Stimulated activated CD4-positive, alpha-beta T cell treated with anti-CD3 and anti-CD28 coated beads, Interleukin-2, amount 100 ng/mL, for 4 hours (primary cell): ENCODE measurements around the gene C1RL.

Experiments used
- DNase-seq: peaks from one replicate; pipeline ENCODE4 v3.0.0-alpha.2; 2020; ENCODE audit warnings: low read depth

The C1RL gene

GRCh38 chr12:7136676-7137075 is 27.7 kb upstream of the C1RL start:
- DNase-seq = no peak

GRCh38 chr12:7136071-7136470 is 27.1 kb upstream of the C1RL start:
- no peak for DNase-seq

GRCh38 chr12:7134396-7135166 is 25.6 kb upstream of the C1RL start:
- DNase-seq = no peak

- DNase-seq = no peak
These were observed 22.5 kb upstream of the C1RL start for GRCh38 chr12:7131502-7131866.

GRCh38 chr12:7130701-7131501 is 21.9 kb upstream of the C1RL start:
- peak; percentile 22 for DNase-seq

- peak; percentile 81 for DNase-seq
These were observed 21.1 kb upstream of the C1RL start, which contains the start of gene CLSTN3 for GRCh38 chr12:7129872-7130691. CLSTN3 (plus strand) TSS chr12:7130371; CDS start chr12:7130649, 278 bp downstream.

- no peak for DNase-seq
These were observed 20.4 kb upstream of the C1RL start for GRCh38 chr12:7129287-7129871.

- DNase-seq = no peak
These were observed 19.8 kb upstream of the C1RL start, which contains the start of gene RBP5 for GRCh38 chr12:7128681-7129286. RBP5 (minus strand) TSS chr12:7128889; CDS start chr12:7128775, 114 bp downstream.

- DNase-seq = no peak
These were observed 19.1 kb upstream of the C1RL start for GRCh38 chr12:7127916-7128626.

- no peak for DNase-seq
These were observed 16.7 kb upstream of the C1RL start for GRCh38 chr12:7125632-7126227.

- no peak for DNase-seq
These were observed 14.9 kb upstream of the C1RL start for GRCh38 chr12:7123806-7124522.

- DNase-seq = no peak
These were observed 14.1 kb upstream of the C1RL start for GRCh38 chr12:7122811-7123769.

- no peak for DNase-seq
These were observed 12.3 kb upstream of the C1RL start for GRCh38 chr12:7121324-7121723.

GRCh38 chr12:7120166-7120565 is 11.2 kb upstream of the C1RL start:
- DNase-seq = no peak

GRCh38 chr12:7118881-7119280 is 9.9 kb upstream of the C1RL start:
- DNase-seq = no peak

GRCh38 chr12:7117670-7118069 is 8.7 kb upstream of the C1RL start:
- DNase-seq = no peak

GRCh38 chr12:7116916-7117315 is 7.9 kb upstream of the C1RL start:
- DNase-seq = no peak

GRCh38 chr12:7116196-7116595 is 7.2 kb upstream of the C1RL start:
- DNase-seq = no peak

- no peak for DNase-seq
These were observed 5.8 kb upstream of the C1RL start for GRCh38 chr12:7114851-7115250.
